Measurements from ENCODE around the gene SPATC1L. TPM values are rescaled to one million over a fixed set of nuclear protein-coding genes. Genes with fewer than 3 reads are reported as not detected.
A peak's percentile ranks its signal among the peaks of the same experiment; 100 is the strongest.

SPATC1L gene
- total RNA-seq, 1 experiment from 2014 or later, result 36.0 TPM

GRCh38 chr21:46154955-46155513, 29.2 kb downstream of the SPATC1L start:
- no peak overlapping the region for H3K27ac Mint-ChIP-seq
- H3K27me3 Mint-ChIP-seq (ENCODE audit: low read depth), result no peaks in the 10 kb centered on the region
- no peak overlapping the region for H2BK12ac ChIP-seq (ENCODE audit: insufficient read length, low read depth, low read length)
- H3K4me1 Mint-ChIP-seq, result peaks cover 6 to 11% of the 10 kb centered on the region in 2 experiments
- H4K20me1 ChIP-seq (ENCODE audit: control insufficient read depth, insufficient read depth, insufficient read length), result no peaks in the 10 kb centered on the region
- no peak overlapping the region for H4K8ac ChIP-seq (replicated peaks; ENCODE audit: insufficient read length, low read depth, low read length)
- H3K18ac ChIP-seq (ENCODE audit: insufficient read length, low read depth, low read length), result no peak overlapping the region
- H2AK5ac ChIP-seq (ENCODE audit: insufficient read length, low read length), result no peak overlapping the region
- peaks cover 2 to 5% (median 3%) of the 10 kb centered on the region in 3 experiments; a peak in 4 of 7 replicates for H3K36me3 Mint-ChIP-seq (ENCODE audit: insufficient read depth in 1 of 3, low read depth in 3 of 3)
- WGBS (ENCODE audit: extremely low coverage, insufficient read length, low lambda C conversion rate), result no CpG with 5 or more reads among the region's 16 CpGs
- H2BK120ac ChIP-seq (ENCODE audit: low read depth, low read length, poor library complexity, severe bottlenecking), result no peak overlapping the region
- no peak overlapping the region for H3K9ac ChIP-seq (ENCODE audit: extremely low read depth, insufficient read length, low read length)
- H3K4ac ChIP-seq (ENCODE audit: low read depth, low read length), result no peak overlapping the region
- H2BK5ac ChIP-seq (ENCODE audit: insufficient read length, low read length), result no peak overlapping the region
- H3K9me3 Mint-ChIP-seq, result peaks cover under 1% of the 10 kb centered on the region in 2 experiments; a peak in 2 of 5 replicates
- H2BK20ac ChIP-seq (ENCODE audit: low read depth, low read length, poor library complexity, severe bottlenecking), result no peak overlapping the region
- no peaks in the 10 kb centered on the region for H3K27me3 ChIP-seq (ENCODE audit: insufficient read depth, low read length)
- no peak overlapping the region for H3K56ac ChIP-seq (ENCODE audit: insufficient read length, low read depth, low read length)
- no peak overlapping the region for H3K4me2 ChIP-seq (ENCODE audit: insufficient read depth, insufficient read length, low read length)
- no peak for TF ChIP-seq CTCF (conservative IDR thresholded peaks at IDR 0.05)
- no peak overlapping the region for H2BK15ac ChIP-seq (ENCODE audit: low read depth, low read length)
- no peaks in the 10 kb centered on the region for H3K9me3 ChIP-seq (ENCODE audit: control insufficient read depth, low read depth, low read length)
- no peak overlapping the region for H3K23ac ChIP-seq (ENCODE audit: insufficient read length, low read depth, low read length)
- no peak overlapping the region for H4K91ac ChIP-seq (ENCODE audit: insufficient read length, low read depth, low read length)
- no peak overlapping the region for H4K5ac ChIP-seq (ENCODE audit: insufficient read length, low read depth, low read length)
- no peak overlapping the region for H2AFZ ChIP-seq (ENCODE audit: low read length)
- no peaks in the 10 kb centered on the region for H3K23me2 ChIP-seq (ENCODE audit: insufficient read length, low read depth, low read length, poor library complexity, severe bottlenecking)
- H3K27ac ChIP-seq (ENCODE audit: insufficient read length, low read depth, low read length), result no peak overlapping the region
- no peaks in the 10 kb centered on the region; the same call in 1 of the 2 replicates for H3K4me1 ChIP-seq (ENCODE audit: insufficient read depth, low read length)
- no peak overlapping the region for H3K14ac ChIP-seq (ENCODE audit: insufficient read depth, low read length)
- no peak overlapping the region for H3K4me3 Mint-ChIP-seq
- no peaks in the 10 kb centered on the region for H3K79me1 ChIP-seq (ENCODE audit: insufficient read depth, low read depth, low read length, poor library complexity, severe bottlenecking)
- no peaks in the 10 kb centered on the region for H3K79me2 ChIP-seq (ENCODE audit: insufficient read depth, low read length)
- H3T11ph ChIP-seq (ENCODE audit: low read length), result no peak overlapping the region
- DNase-seq, result peak; percentile 24

All from H9 (cell line).